Endothelial cell of umbilical vein (primary cell): Measurements from ENCODE around the gene HBE1.

Experiments used
- CTCF ChIP-seq, 2 donors: IDR thresholded peaks; 1 replicate in 1 of 2; 2 replicates in 1 of 2; pipeline ENCODE4 v1.5.1; 2011; ENCODE audit warnings: low read length in 2 of 2, mild to moderate bottlenecking in 2 of 2, moderate library complexity in 2 of 2, control low read depth in 1 of 2, inconsistent platforms in 1 of 2, low read depth in 1 of 2; ENCODE audit not compliant: insufficient read depth in 1 of 2; ENCODE audit errors: extremely low read depth in 1 of 2
- POLR2A ChIP-seq: IDR thresholded peaks from 2 replicates; pipeline ENCODE4 v1.6.1; 2012; ENCODE audit warnings: low read depth, mild to moderate bottlenecking, control low read depth, low read length

GRCh38 chr11:5238486-5238885 is 31.3 kb downstream of the HBE1 start:
- TF ChIP-seq CTCF (IDR thresholded peaks at IDR 0.05; ENCODE audit: extremely low read depth in 1 of 2, insufficient read depth in 1 of 2, low read depth in 1 of 2, low read length in 2 of 2) (no peak), POLR2A (no peak)
